Testis (tissue), 3 donors: ENCODE data around the gene NRXN3. TPM values are rescaled to one million over a fixed set of nuclear protein-coding genes. Genes with fewer than 3 reads are reported as not detected.

Experiments
- DNase-seq: peaks from one replicate; pipeline ENCODE4 v3.0.0-alpha.2; 2019
- H3K27ac ChIP-seq, 2 donors: fragments of 200-600 bp; sonication (generic); one replicate each; pipeline ENCODE4 v1.5.1; 2019
- H3K27me3 ChIP-seq: fragments of 200-600 bp; sonication (generic); one replicate; pipeline ENCODE4 v1.5.1; 2019
- H3K36me3 ChIP-seq: fragments of 200-600 bp; sonication (generic); one replicate; pipeline ENCODE4 v1.5.1; 2017; ENCODE audit warnings: low read depth; ENCODE audit errors: missing control alignments
- H3K4me1 ChIP-seq: fragments of 200-600 bp; sonication (generic); one replicate; pipeline ENCODE4 v1.5.1; 2019
- H3K4me3 ChIP-seq, 2 donors: fragments of 200-600 bp; sonication (generic); one replicate each; pipeline ENCODE4 v1.5.1; 2017 to 2019
- H3K9me3 ChIP-seq: fragments of 200-600 bp; sonication (generic); one replicate; pipeline ENCODE4 v1.5.1; 2017
- CTCF ChIP-seq, 3 experiments: fragments of 450-650 bp in 2 of 3; fragments of 200-600 bp in 1 of 3; sonication (generic) in 1 of 3; IDR thresholded peaks; one replicate each; pipeline ENCODE4 v1.5.1; 2016 to 2019; ENCODE audit warnings: antibody characterized with exemption in 3 of 3, mild to moderate bottlenecking in 2 of 3, moderate library complexity in 1 of 3
- POLR2A ChIP-seq: fragments of 450-650 bp; IDR thresholded peaks from one replicate; pipeline ENCODE4 v1.6.1; 2017; ENCODE audit warnings: antibody characterized with exemption, mild to moderate bottlenecking, moderate library complexity
- WGBS, 2 donors: methylation state at CpG; one replicate each; pipeline ENCODE4 v1.1.5; 2018; 5-methylcytosine and 5-hydroxymethylcytosine counted together
- intact Hi-C: fragments of 100-400 bp; cut with DNase I; formaldehyde crosslinking; loops from one replicate; pipeline ENCODE4 v1.15.1; 2023; ENCODE audit warnings: low total_unique reads
- polyA plus RNA-seq: library from polyadenylated mRNA; stranded (reverse); fragments of 350-450 nt; fragmentation: Illumina TruSeq; extraction: RNeasy Lipid Tissue Mini Kit (QIAGEN cat#74804); gene quantifications from one replicate; pipeline ENCODE4 v1.2.3, GENCODE V29; 2014; ENCODE audit warnings: low read depth, low replicate concordance; ENCODE audit not compliant: insufficient read depth
- total RNA-seq, 2 donors: library from RNA; depleted of rRNA; stranded (reverse); fragments of >200 nt; gene quantifications; one replicate each; pipeline ENCODE4 v1.2.3, GENCODE V29; 2016

Gene NRXN3
- total and polyA plus RNA-seq, 3 donors from 2014 or later: 3.5 to 8.0 (median 3.9) TPM

- no peak for DNase-seq
- Histone ChIP-seq H3K4me1 (no peaks in the 10 kb centered on the region), H3K4me3 (no peak overlapping the region), H3K36me3 (no peaks in the 10 kb centered on the region), H3K27me3 (no peaks in the 10 kb centered on the region), H3K9me3 (no peaks in the 10 kb centered on the region), H3K27ac (no peak overlapping the region)
- WGBS, 2 donors: 43 to 57% methylated on average over 1 of the region's 1 CpG
- TF ChIP-seq POLR2A (no peak), CTCF (IDR thresholded peaks at IDR 0.05) (no peak)
- intact Hi-C loops: no loop called here
Measured at GRCh38 chr14:78664841-78665240, 494.7 kb downstream of the NRXN3 start.

GRCh38 chr14:78666336-78667056 is 496.3 kb downstream of the NRXN3 start:
- no peak overlapping the region for H3K27ac ChIP-seq
- TF ChIP-seq POLR2A (no peak), CTCF (IDR thresholded peaks at IDR 0.05) (no peak)
- H3K9me3 ChIP-seq: no peaks in the 10 kb centered on the region
- 85 to 86% methylated on average over 5 of the region's 5 CpGs for WGBS, 2 donors
- H3K27me3 ChIP-seq: no peaks in the 10 kb centered on the region
- no peak for DNase-seq
- intact Hi-C loops: no loop called here
- H3K4me3 ChIP-seq: no peak overlapping the region
- H3K36me3 ChIP-seq: no peaks in the 10 kb centered on the region
- no peaks in the 10 kb centered on the region for H3K4me1 ChIP-seq

- TF ChIP-seq CTCF (IDR thresholded peaks at IDR 0.05) (no peak), POLR2A (no peak)
- no peaks in the 10 kb centered on the region for H3K27me3 ChIP-seq
- H3K4me1 ChIP-seq: no peaks in the 10 kb centered on the region
- H3K4me3 ChIP-seq: no peak overlapping the region
- no peak overlapping the region for H3K27ac ChIP-seq
- H3K9me3 ChIP-seq: no peaks in the 10 kb centered on the region
- DNase-seq: no peak
- 75 to 78% methylated on average over 1 of the region's 1 CpG for WGBS, 2 donors
- H3K36me3 ChIP-seq: no peaks in the 10 kb centered on the region
- intact Hi-C loops: no loop called here
Measured at GRCh38 chr14:78667141-78667540, 497.0 kb downstream of the NRXN3 start.

- TF ChIP-seq POLR2A (no peak), CTCF (IDR thresholded peaks at IDR 0.05) (no peak)
- Histone ChIP-seq H3K27me3 (no peaks in the 10 kb centered on the region), H3K4me3 (no peak overlapping the region), H3K36me3 (no peaks in the 10 kb centered on the region), H3K27ac (no peak overlapping the region), H3K9me3 (no peaks in the 10 kb centered on the region), H3K4me1 (no peaks in the 10 kb centered on the region)
- intact Hi-C loops: no loop called here
- WGBS, 2 donors: 87 to 88% methylated on average over 3 of the region's 3 CpGs
- no peak for DNase-seq
Measured at GRCh38 chr14:78673845-78674244, 503.7 kb downstream of the NRXN3 start.

GRCh38 chr14:78674820-78675219 is 504.6 kb downstream of the NRXN3 start:
- intact Hi-C loops: no loop called here
- no peaks in the 10 kb centered on the region for H3K9me3 ChIP-seq
- TF ChIP-seq POLR2A: no peak
- TF ChIP-seq CTCF (IDR thresholded peaks at IDR 0.05): no peak

More at GRCh38 chr14:78674820-78675219, 504.6 kb downstream of the NRXN3 start:
- Histone ChIP-seq H3K4me1 (no peaks in the 10 kb centered on the region), H3K27me3 (no peaks in the 10 kb centered on the region), H3K27ac (no peak overlapping the region), H3K4me3 (no peak overlapping the region), H3K36me3 (no peaks in the 10 kb centered on the region)
- DNase-seq: no peak
